ENCODE results near the gene CHST15. TPM values are rescaled to one million over a fixed set of nuclear protein-coding genes. Genes with fewer than 3 reads are reported as not detected.

CHST15 gene
- total and polyA plus RNA-seq, 4 donors: 5.4 to 45.3 (median 36.7) TPM

DNA sequence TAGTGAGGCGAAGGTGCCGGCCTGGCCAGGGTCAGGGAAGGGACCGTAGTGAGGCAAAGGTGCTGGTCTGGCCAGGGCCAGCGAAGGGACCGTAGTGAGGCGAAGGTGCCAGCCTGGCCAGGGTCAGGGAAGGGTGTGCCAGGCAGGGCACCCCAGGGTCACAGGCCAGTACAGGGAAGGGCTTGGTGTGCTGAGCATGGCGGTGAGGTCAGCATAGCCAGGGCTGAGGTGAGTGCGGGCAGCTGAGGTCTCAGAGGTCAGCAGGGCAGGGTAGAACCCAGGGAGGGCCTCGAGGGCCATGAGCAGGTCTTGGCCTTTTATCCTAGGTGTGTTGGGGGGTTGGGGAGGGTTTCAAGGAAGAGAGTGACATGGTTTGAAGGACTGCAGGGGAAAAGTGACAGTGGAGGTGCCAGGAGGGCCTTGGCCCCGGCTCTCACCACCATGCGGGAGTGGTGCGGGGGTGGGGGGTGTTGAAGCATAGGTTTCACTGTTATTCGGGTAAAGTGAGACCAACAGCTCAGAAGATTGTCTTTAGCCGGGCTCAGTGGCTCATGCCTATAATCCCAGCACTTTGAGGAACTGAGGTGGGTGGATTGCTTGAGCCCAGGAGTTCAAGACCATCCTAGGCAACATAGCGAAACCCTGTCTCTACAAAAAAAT is 93.3 kb downstream of the CHST15 start:
- ATAC-seq (ENCODE audit: insufficient read depth, low FRiP score): no peak
- TF ChIP-seq, protein P1, sequence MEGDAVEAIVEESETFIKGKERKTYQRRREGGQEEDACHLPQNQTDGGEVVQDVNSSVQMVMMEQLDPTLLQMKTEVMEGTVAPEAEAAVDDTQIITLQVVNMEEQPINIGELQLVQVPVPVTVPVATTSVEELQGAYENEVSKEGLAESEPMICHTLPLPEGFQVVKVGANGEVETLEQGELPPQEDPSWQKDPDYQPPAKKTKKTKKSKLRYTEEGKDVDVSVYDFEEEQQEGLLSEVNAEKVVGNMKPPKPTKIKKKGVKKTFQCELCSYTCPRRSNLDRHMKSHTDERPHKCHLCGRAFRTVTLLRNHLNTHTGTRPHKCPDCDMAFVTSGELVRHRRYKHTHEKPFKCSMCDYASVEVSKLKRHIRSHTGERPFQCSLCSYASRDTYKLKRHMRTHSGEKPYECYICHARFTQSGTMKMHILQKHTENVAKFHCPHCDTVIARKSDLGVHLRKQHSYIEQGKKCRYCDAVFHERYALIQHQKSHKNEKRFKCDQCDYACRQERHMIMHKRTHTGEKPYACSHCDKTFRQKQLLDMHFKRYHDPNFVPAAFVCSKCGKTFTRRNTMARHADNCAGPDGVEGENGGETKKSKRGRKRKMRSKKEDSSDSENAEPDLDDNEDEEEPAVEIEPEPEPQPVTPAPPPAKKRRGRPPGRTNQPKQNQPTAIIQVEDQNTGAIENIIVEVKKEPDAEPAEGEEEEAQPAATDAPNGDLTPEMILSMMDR (IDR thresholded peaks at IDR 0.05; ENCODE audit: control extremely low read depth, extremely low read depth): no peak
- Histone ChIP-seq H3K27ac (ENCODE audit: low read depth in 1 of 2, low read length in 1 of 2) (no peak overlapping the region), H3K9ac (ENCODE audit: insufficient read depth in 1 of 2, low read length in 2 of 2) (no peak overlapping the region), H3K4me3 (no peak overlapping the region), H3K9me3 (ENCODE audit: control insufficient read depth in 4 of 4, insufficient read depth in 3 of 4, low read length in 3 of 4) (no peaks in the 10 kb centered on the region), H3K27me3 (ENCODE audit: control insufficient read depth in 3 of 3, insufficient read depth in 3 of 3, low read length in 2 of 3) (no peaks in the 10 kb centered on the region), H3K4me1 (ENCODE audit: control insufficient read depth in 5 of 5, insufficient read depth in 5 of 5, low read length in 5 of 5) (peaks cover 0 to 9% (median under 1%) of the 10 kb centered on the region in 5 donors), H3K36me3 (ENCODE audit: control insufficient read depth in 4 of 4, insufficient read depth in 4 of 4, low read length in 4 of 4) (peaks cover 0 to 3% (median 0%) of the 10 kb centered on the region in 4 donors)
- DNase-seq: no peak
- 91 to 98% methylated on average over 15 of the region's 15 CpGs for WGBS, 2 donors

DNA sequence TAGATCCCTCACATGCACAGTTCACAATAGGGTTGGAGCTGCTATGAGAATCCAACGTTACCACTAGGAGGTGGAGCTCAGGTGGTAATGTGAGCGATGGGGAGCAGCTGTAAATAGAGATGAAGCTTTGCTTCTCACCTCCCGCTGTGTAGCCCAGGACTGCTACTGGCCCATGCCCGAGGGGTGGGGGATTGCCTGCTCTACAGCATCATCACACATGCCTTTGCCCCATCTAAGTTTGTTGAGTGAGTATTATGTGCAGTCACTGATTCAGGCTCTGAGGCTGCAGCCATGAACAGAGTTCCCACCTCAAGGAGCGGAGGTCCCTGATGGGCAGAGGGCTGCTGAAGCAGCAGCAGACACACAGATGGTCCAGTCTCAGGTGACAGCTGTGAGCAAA is 94.1 kb downstream of the CHST15 start:
- H3K9me3 ChIP-seq (ENCODE audit: control insufficient read depth in 4 of 4, insufficient read depth in 3 of 4, low read length in 3 of 4): no peaks in the 10 kb centered on the region
- WGBS, 2 donors: 85 to 94% methylated on average over 5 of the region's 5 CpGs
- no peak overlapping the region for H3K27ac ChIP-seq (ENCODE audit: low read depth in 1 of 2, low read length in 1 of 2)
- DNase-seq (no peak), ATAC-seq (ENCODE audit: insufficient read depth, low FRiP score) (no peak)
- peaks cover 0 to 2% (median 0%) of the 10 kb centered on the region in 4 donors for H3K36me3 ChIP-seq (ENCODE audit: control insufficient read depth in 4 of 4, insufficient read depth in 4 of 4, low read length in 4 of 4)
- TF ChIP-seq, protein P1 (IDR thresholded peaks at IDR 0.05; ENCODE audit: control extremely low read depth, extremely low read depth): no peak
- no peak overlapping the region for H3K9ac ChIP-seq (ENCODE audit: insufficient read depth in 1 of 2, low read length in 2 of 2)
- H3K4me1 ChIP-seq (ENCODE audit: control insufficient read depth in 5 of 5, insufficient read depth in 5 of 5, low read length in 5 of 5): peaks cover 0 to 14% (median 5%) of the 10 kb centered on the region in 5 donors
- no peak overlapping the region for H3K4me3 ChIP-seq
- peaks cover 0 to 3% (median 2%) of the 10 kb centered on the region in 3 donors for H3K27me3 ChIP-seq (ENCODE audit: control insufficient read depth in 3 of 3, insufficient read depth in 3 of 3, low read length in 2 of 3)

DNA sequence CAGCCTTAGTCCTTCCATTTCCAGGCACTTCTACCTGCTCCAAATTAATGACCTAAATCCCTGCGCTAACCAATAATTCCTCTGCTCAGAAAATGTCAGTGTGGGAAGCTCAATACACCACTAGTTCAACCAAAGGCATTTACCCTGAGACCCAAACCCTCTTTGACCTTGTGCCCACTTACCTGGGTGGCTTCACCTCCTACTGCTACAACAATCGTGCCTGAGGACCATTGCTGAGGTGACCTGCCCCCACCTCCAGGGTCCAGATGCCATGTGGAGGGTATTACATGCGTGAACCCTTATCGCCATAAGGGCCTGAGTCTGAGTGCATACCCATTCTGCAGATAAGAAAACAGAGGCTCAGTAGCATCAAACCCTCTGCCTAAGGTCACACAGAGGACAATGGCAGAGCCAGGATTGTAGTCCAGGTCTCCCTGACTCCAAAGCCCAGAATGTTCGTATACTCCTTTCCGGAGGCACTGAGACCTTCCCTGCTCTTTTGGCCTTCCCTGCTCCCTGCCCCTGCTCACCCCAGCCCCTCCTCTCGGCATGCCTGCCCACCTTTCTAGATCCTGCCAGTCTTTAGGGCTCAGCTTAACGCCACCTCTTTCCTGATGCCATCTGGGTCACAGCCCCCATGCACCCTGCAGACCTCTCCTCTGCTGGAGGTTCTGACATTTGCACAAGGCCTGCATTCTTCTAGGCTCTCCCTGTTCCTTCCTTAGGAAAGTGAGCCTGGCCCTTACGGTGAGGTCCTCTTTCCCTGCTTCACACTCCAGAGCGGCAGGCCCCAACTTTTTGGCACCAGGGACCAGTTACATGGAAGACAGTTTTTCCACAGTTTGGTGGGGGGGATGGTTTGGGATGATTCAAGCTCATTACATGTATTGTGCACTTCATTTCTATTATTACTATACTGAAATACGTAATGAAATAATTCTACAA is 94.9 kb downstream of the CHST15 start:
- Histone ChIP-seq H3K9ac (ENCODE audit: insufficient read depth in 1 of 2, low read length in 2 of 2) (no peak overlapping the region), H3K27ac (ENCODE audit: low read depth in 1 of 2, low read length in 1 of 2) (peak overlapping the region in 1 of 2 donors; percentile 49), H3K4me1 (ENCODE audit: control insufficient read depth in 5 of 5, insufficient read depth in 5 of 5, low read length in 5 of 5) (peaks cover 0 to 14% (median 5%) of the 10 kb centered on the region in 5 donors), H3K4me3 (no peak overlapping the region), H3K36me3 (ENCODE audit: control insufficient read depth in 4 of 4, insufficient read depth in 4 of 4, low read length in 4 of 4) (no peaks in the 10 kb centered on the region), H3K9me3 (ENCODE audit: control insufficient read depth in 4 of 4, insufficient read depth in 3 of 4, low read length in 3 of 4) (no peaks in the 10 kb centered on the region), H3K27me3 (ENCODE audit: control insufficient read depth in 3 of 3, insufficient read depth in 3 of 3, low read length in 2 of 3) (peaks cover 0 to 11% (median 6%) of the 10 kb centered on the region in 3 donors)
- ATAC-seq (ENCODE audit: insufficient read depth, low FRiP score) (no peak), DNase-seq (no peak)
- TF ChIP-seq, protein P1 (IDR thresholded peaks at IDR 0.05; ENCODE audit: control extremely low read depth, extremely low read depth): no peak
- WGBS, 2 donors: 95 to 97% methylated on average over 11 of the region's 11 CpGs
